GM18499 (cell line): Measurements from ENCODE around the gene MOB1B.
"Not testable (repeated sequence)": the region's sequence is repeated elsewhere in the genome, so short reads cannot be mapped to it uniquely, and the experiment has no call there.

Source experiments
- ATAC-seq: cut with Tn5 transposase; IDR thresholded peaks from one replicate; pipeline ENCODE4 v1.9.1; 2021; ENCODE audit warnings: moderate number of reproducible peaks; ENCODE audit not compliant: insufficient read depth, unreplicated experiment

MOB1B gene

DNA sequence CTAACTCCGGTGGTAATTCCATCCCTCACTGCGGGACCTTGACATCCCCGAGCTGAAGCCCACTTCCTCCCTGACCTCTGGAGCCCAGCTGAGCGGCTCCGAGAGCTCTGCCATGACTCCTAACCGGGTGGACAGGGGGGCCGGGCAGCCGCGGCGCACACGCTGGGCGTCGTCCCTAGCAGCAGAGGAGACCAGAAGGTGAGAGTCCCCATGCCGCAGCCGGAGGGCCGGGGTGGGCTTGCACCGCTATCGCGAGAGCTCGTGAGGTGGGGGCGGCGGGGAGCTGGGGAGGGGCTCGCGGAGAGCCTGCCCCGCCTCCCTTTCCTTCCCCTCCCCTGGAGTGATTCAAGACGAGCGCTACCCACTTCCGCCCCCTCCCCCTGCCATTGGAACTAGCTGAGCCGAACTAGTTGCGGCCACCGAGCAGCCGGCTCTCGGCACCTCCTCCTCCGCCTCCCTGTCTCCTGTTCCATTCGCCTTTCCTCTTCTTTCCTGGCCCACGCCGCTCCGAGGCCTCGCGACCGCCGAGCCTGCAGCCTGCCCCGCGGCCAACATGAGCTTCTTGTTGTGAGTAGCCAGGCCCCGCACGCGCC is at the start of gene MOB1B:
Gene MOB1B (plus strand): TSS at position 386 of the 593 bp plus-strand sequence. CDS start 168 bp downstream, at position 554.
- ATAC-seq = peak; percentile 70

GRCh38 chr4:70855464-70855863 is 46.7 kb upstream of the MOB1B start:
- no peak for ATAC-seq

DNA sequence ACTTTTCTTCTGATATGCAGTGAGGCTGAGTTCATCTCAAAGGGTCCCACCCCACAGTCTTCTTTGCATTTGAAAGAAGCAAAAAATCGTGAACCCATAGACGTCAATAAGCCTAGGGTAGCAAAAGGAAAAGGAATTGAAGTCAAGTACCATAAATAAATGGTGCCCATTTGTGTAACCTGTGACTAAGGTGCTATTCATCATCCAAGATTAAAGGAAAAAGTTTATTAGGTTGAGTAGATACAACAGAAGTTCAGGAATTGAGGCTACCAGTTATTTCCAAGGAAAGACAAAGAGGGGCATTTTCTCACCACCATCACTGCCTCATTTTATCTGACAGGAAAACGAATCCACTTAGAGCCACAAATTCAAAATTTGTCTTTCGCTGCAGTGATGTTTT is 43.7 kb upstream of the MOB1B start:
- ATAC-seq = no peak

DNA sequence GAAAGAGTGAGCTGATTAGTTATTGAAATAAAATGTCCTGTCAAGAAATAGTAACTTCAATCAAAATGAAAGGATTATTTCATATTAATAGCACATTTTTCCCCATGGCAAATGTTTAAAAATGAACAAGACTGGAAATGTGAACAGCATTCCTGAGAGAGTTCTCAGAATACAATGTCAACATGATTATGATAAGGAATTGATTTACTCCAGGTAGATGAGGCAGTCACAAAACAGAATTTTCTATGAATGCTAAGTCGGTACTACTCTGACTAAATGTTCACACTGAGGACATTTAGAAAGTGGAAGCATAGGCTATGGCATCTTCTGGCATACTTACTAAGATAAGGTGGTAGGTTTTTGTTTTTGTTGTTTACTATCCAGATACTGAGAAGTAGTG is 43.1 kb upstream of the MOB1B start:
- no peak for ATAC-seq

- ATAC-seq = peak; percentile 44
Measured at GRCh38 chr4:70863099-70863790, 38.9 kb upstream of the MOB1B start.

DNA sequence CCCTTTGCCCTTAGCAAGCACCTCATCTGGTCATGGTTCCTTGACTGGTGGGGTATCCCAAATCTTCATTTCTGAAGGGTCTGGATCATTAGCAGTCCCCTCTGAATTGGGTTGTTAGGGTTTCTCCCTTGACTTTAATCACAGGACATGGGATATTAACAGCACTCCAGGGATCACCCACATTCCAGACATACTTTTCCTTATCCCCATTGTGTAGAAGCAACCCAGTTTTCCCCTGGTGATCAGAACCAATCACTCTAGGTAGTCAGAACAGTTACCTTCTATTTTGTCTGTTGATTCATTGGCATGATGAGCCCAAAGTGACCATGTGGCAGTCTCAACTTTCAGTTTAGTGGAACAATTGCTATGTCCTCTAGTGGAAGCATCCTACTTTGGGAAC is 33.4 kb upstream of the MOB1B start:
- ATAC-seq = no peak

DNA sequence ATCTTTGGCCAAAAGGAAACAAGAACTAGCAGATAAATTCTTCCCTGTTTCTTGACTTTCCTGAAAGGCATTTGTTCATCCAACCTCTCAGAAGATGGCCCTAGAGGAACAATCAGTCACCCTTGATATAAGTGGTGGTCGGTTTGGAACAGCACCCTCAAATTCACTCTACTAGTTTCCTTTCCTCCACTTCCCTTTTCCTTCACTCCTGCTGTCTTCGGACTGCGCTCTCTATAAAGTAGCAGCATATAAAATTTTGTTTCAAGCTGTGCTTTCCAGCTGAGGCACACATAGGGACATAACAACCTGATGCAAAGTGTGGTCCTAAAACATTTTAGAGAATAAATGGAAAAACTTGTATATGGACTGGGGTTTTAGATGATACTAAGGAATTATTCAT is 29.0 kb upstream of the MOB1B start:
- ATAC-seq = no peak

- peak; percentile 64 for ATAC-seq
Measured at GRCh38 chr4:70874268-70875156, 27.7 kb upstream of the MOB1B start.

GRCh38 chr4:70877556-70877955 is 24.6 kb upstream of the MOB1B start:
- ATAC-seq = no peak

DNA sequence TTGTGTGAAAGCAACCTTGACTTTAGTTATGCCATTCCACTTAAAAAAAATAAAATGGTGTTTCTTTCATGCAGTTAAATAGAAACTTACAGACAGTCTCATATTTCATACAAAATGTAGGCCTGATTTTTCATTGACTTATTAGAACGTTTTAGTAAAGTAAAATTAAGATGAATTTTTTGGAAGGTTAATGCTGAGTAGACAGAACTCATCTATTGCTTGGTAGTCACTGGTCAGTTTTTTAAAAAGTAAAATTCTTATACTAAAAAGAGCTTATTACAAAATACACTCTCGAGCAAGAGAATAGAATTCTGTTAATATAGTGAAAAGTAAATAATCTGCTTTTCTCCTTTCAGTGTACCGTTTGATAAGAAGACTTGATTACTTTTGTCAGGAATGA is 21.4 kb upstream of the MOB1B start:
- no peak for ATAC-seq

GRCh38 chr4:70885174-70885573 is 17.0 kb upstream of the MOB1B start:
- no peak for ATAC-seq

GRCh38 chr4:70892086-70892769 is 9.9 kb upstream of the MOB1B start:
- no peak for ATAC-seq

GRCh38 chr4:70893790-70894189 is 8.4 kb upstream of the MOB1B start:
- ATAC-seq = no peak

GRCh38 chr4:70895405-70895804 is 6.8 kb upstream of the MOB1B start:
- no peak for ATAC-seq

- no peak for ATAC-seq
Measured at GRCh38 chr4:70895811-70896491, 6.2 kb upstream of the MOB1B start.

- ATAC-seq = not testable (repeated sequence)
Measured at GRCh38 chr4:70898581-70898980, 3.6 kb upstream of the MOB1B start.

- no peak for ATAC-seq
Measured at GRCh38 chr4:70901607-70901983, 574 bp upstream of the MOB1B start.

GRCh38 chr4:70902577-70903290 is 565 bp downstream of the MOB1B start:
- ATAC-seq = peak; percentile 29

GRCh38 chr4:70903291-70903603 is 1.1 kb downstream of the MOB1B start:
- ATAC-seq = no peak
